Endometrial microvascular endothelial cells (primary cell): ENCODE data around the gene HMOX2. TPM values are rescaled to one million over a fixed set of nuclear protein-coding genes. Genes with fewer than 3 reads are reported as not detected.

Experiments
- in situ Hi-C: cut with HindIII; loops from 2 replicates; pipeline ENCODE4 v1.10.0; 2017; ENCODE audit warnings: low sequenced_read_pairs, low pct_unique_long_range_greater_than_20kb; ENCODE audit errors: inconsistent ontology term
- total RNA-seq: library from RNA; depleted of rRNA; stranded (reverse); fragments of >200 nt; gene quantifications from one replicate; pipeline ENCODE4 v1.2.3, GENCODE V29; 2015; ENCODE audit errors: inconsistent ontology term

The HMOX2 gene
- total RNA-seq, 1 donor from 2014 or later: 103 TPM

- in situ Hi-C loops: no loop called here
Observed at GRCh38 chr16:4515611-4516233, 39.5 kb downstream of the HMOX2 start.

GRCh38 chr16:4517812-4518680 is 41.8 kb downstream of the HMOX2 start:
- in situ Hi-C loops: no loop called here

- in situ Hi-C loops: no loop called here
Observed at GRCh38 chr16:4519274-4520058, 43.3 kb downstream of the HMOX2 start.

GRCh38 chr16:4520913-4521312 is 44.7 kb downstream of the HMOX2 start:
- in situ Hi-C loops: no loop called here

- in situ Hi-C loops: no loop called here
Observed at GRCh38 chr16:4522051-4522581, 45.9 kb downstream of the HMOX2 start.

GRCh38 chr16:4523686-4524085 is 47.5 kb downstream of the HMOX2 start:
- in situ Hi-C loops: no loop called here

GRCh38 chr16:4524571-4524970 is 48.4 kb downstream of the HMOX2 start:
- in situ Hi-C loops: no loop called here

- in situ Hi-C loops: no loop called here
Observed at GRCh38 chr16:4525069-4525468, 48.9 kb downstream of the HMOX2 start.

- in situ Hi-C loops: no loop called here
Observed at GRCh38 chr16:4525634-4526277, 49.6 kb downstream of the HMOX2 start.

- in situ Hi-C loops: no loop called here
Observed at GRCh38 chr16:4529085-4530060, 53.2 kb downstream of the HMOX2 start.

- in situ Hi-C loops: no loop called here
Observed at GRCh38 chr16:4531811-4532210, 55.6 kb downstream of the HMOX2 start.

GRCh38 chr16:4532238-4532637 is 56.0 kb downstream of the HMOX2 start:
- in situ Hi-C loops: no loop called here

GRCh38 chr16:4533490-4533889 is 57.3 kb downstream of the HMOX2 start:
- in situ Hi-C loops: no loop called here

- in situ Hi-C loops: no loop called here
Observed at GRCh38 chr16:4534151-4534790, 58.1 kb downstream of the HMOX2 start.

GRCh38 chr16:4535627-4536108 is 59.5 kb downstream of the HMOX2 start:
- in situ Hi-C loops: no loop called here

GRCh38 chr16:4536391-4537106 is 60.4 kb downstream of the HMOX2 start:
- in situ Hi-C loops: no loop called here
